NOMO-1 treated with dmso at 0.1 percent for 144 hours (cell line): Measurements from ENCODE around the gene ZFAND3.
"Not testable (repeated sequence)": the region's sequence is repeated elsewhere in the genome, so short reads cannot be mapped to it uniquely, and the experiment has no call there.

Source experiments
- DNase-seq: peaks from one replicate; lab custom pipeline; 2025; ENCODE audit not compliant: unreplicated experiment; lab: John Stamatoyannopoulos, UW

Gene ZFAND3

DNA sequence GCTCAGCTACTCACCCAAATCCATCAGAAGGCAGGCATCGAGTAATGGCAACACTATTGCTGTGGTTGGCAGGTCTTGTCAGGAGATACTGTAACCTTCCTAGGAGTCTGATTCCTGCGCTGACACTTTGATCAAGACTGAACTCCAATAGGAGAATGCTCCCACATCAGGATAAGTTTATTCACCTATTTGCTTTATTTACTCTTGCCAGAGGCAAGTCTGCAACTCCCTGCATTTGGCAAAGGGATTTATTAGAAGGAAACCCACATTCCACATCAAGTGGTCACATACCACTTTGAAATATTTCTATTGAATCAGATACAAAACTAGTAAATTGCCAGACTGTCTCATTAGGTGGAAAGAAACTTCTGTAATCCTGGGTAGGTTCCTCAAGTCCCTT, 43.5 kb downstream of the ZFAND3 start:
- no peak for DNase-seq

DNA sequence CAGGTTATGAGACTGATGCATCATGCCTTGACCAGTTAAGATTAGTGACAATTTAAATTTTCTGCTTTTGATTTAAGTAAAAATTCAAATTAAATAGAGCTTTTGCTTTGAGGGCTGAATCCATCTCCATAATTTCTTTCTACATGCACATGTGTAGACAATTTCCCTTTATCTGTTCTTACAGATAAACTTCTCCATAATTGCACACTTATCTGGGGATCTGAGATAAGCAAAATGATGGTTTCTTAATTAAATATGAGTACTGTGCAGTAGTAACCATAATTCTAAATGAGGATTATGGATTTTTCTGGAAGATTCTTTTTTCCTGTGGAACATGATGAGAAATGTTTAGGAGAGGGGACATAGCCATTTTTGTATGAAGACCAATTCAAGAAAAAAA, 44.7 kb downstream of the ZFAND3 start:
- DNase-seq, result no peak

DNA sequence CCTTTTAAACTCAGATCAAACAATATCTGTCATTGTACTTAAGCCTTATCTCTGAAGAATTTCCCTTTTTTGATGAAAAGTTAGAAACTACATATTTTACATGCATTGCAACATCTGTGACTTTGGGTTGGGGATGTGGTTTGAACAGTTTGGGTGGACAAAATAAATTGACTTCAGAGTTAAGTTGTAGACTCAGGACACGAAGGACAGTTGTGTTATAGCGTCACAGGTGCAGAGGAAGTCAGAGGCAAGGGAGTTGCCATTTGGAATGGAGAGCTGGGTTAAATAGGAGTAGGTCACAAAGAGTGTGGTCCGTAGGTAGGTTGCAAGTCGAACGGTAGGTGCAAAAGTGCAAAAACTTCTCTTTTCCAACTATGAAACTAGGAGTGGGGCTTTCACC, 46.0 kb downstream of the ZFAND3 start:
- DNase-seq, result peak; percentile 56

DNA sequence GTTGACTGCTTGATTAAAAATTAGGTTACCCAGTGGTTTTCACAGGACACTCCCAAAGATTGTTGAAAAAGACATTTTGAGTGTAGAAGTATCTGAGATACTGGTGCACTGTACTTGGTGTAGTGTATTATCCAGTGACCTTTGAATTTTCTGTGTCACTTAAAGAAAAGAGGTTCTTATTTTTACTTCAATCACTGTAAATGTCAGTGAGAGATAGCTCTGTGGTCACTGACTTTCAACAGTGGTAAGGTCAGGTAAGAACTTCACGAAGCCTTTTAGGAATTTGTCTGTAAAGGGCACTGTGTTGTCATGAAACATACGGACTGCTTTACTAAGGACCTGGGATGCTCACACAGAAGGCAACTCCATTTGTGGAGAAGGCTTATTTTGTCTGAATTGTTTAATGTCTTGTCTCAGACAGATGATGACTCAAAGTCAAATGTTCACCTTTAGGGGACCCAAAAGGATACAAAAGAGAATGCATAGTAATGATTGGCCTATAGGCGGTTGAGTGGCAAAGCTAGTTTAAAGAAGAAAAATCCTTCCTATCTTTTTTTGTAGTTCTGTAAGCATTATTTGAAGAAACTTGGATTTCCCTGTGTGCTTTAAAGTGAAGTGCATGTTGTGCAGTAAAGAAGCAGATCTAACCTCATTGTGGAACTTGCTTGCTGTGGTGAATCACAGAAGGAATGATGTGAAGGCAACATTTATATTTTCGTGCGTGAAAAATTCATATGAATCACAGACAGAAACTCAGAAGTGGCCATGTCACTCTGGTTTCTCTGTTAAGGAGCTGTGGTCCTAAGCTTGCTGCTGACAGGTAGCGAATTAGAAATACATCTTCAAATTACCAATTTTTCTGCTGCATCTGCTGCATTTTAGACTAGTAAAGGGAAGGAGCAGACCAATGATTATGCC, 47.3 kb downstream of the ZFAND3 start:
- no peak for DNase-seq

DNA sequence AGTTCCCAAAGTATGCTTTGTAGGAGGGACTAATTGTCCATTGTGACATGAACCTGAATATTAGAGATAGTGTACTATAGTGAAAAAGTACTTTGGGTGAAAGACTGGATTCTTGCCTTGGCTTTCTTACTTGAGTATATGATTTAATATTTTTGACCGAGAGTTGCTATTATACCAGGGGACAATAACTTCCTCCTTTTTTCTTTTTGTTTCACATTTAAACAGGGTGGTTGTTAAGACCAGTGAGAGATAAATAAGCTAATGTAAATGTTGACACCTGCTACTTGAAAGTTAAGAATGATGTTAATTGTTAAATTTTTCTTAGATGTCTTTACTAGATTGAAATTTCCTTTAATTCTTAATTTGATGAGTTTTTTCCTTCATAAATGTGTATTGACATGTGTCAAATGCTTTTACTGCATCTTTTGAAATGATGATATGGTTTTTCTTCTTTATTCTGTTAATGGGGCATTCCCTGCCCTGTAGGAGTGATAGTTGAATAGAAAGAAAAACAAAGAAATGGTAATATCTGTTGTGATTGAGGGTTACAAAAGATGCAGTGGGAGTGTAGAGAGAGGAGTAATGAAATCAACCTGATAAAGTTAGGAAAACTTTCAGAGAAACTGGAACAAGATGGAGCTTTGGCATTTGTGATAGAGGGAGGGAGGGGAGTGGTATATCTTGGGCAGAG, 48.4 kb downstream of the ZFAND3 start:
- no peak for DNase-seq

DNA sequence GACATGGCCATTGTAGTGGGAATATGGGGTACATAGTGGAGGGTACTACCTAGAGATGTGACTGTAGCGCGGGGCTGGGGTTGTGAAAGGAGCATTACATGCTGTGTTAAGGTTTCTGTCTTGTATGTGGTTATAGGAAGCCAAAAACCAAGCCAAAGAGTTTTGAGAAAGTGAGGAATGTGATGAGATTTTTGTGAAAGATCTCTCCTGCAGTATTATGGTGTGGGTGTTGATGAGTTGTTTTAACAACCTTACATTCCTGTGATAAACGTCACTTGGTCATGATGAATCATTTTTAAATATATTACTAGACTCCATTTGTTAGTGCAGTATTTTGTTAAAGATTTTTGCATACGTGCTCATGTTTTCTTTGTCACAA, 48.9 kb downstream of the ZFAND3 start:
- no peak for DNase-seq

DNA sequence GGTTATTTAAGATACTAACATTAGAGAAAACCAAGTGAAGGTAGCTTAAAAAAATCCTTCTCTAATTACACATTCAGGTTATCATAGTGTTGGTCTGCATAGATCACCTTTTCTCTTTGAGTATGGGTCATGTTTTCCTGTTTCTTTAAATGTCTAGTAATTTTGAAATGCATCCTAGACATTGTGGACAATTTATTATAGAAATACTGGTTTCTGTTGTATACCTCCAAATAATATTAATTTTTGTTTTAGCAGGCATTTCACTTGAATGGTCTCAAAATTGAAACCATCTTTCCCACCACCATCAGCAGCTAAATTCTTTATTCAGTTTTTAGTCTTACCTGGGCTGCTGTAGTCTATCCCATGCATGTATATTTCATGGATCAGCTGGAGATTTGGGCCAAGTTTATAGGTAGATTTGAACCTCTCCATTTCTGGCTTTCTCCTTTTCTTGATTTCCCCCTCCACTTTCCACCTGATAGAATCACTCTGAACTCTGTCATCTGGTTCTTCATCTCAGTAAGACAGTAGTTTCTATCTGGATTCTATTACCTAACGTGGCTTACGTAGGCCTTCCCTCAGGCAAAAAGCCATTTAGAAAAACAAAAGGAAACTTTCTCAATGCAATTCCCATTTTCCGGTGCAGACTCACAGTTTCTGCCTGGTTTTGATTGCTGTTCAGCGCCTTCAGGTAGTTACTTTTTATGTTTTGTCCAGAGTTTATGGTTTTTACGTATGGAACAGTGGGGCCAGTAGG, 52.3 kb downstream of the ZFAND3 start:
- no peak for DNase-seq

DNA sequence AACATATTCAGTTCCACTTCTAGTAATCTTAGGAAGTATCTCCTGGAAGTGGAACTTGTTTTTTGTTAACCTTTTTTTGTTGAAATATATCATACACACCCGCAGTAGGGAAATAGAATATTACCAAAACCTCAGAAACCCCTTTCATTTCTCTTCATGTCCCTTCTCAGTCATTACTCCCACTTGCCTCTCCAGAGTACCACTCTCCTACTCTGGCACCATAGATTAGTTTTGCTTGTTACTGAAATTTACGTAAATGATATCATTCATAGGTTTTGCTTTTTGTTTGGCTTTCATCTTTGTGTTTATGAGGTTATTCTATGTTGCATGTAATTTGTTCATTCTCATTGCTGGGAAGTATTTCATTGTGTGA, 52.8 kb downstream of the ZFAND3 start:
- no peak for DNase-seq

DNA sequence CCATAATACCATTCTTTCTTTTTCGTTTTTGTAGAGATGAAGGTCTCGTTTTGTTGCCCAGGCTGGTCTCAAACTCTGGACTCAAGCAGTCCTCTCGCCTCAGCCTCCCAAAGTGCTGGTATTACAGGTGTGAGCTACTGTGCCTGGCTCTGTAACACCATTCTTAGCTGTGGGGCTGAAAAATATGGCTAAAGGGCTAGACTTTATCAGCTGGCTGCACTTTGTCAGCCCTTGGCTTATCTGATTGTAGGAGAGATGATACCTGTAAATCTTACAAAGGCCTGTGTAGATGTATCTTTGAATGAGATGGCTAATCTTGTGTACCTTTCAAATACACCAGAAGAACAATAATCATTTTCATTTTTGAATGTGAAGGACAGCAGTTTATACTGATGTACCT, 55.2 kb downstream of the ZFAND3 start:
- no peak for DNase-seq

DNA sequence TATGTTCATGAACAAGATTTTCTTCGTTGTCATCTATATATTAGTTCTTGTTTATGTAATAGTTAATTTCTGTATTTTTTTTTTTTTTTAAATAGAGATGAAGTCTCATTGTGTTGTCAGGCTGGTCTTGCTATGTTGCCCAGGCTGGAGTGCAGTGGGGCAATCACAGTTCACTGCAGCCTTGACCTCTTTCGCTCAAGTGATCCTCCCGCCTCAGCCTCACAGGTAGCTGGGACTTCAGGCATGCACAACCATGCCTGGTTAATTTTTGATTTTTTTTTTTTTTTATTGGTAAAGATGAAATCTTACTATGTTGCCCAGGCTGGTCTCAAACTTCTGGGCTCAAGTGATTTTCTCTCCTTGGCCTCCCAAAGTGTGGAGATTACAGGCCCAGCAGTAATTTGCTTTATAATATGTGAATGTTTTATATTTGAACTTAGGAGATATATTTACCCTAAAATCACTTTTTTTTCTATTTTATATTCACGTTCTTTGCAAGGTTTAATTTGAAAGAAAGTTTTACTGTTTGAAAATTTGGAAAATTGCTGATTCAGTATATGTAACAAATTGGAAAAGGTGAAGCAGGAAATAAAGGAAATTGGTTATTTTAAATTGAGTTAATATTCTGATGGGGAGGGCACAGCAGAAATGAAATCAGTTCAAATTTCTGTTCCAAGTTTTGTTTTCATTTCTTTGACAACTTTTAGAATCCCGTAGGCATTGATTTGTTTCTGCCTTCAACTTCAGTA, 56.2 kb downstream of the ZFAND3 start:
- no peak for DNase-seq

DNA sequence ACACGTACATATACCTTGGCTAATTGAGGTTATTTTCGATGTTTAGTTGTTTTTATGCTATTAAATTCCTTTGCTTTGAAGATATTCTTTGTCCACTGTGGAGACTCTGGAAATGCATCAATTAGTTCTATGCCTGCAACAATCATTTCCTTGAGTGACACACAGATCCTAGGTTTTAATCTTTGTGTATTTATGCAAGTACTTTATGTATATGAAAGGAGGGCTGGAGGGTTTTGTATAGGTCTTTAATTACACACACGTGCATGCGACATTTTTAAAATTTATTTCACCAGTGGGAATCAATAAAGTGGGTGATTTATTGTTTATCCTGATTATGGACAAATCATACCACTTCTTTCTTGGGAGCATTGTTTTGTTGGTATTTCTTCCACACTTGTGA, 57.3 kb downstream of the ZFAND3 start:
- DNase-seq, result no peak

DNA sequence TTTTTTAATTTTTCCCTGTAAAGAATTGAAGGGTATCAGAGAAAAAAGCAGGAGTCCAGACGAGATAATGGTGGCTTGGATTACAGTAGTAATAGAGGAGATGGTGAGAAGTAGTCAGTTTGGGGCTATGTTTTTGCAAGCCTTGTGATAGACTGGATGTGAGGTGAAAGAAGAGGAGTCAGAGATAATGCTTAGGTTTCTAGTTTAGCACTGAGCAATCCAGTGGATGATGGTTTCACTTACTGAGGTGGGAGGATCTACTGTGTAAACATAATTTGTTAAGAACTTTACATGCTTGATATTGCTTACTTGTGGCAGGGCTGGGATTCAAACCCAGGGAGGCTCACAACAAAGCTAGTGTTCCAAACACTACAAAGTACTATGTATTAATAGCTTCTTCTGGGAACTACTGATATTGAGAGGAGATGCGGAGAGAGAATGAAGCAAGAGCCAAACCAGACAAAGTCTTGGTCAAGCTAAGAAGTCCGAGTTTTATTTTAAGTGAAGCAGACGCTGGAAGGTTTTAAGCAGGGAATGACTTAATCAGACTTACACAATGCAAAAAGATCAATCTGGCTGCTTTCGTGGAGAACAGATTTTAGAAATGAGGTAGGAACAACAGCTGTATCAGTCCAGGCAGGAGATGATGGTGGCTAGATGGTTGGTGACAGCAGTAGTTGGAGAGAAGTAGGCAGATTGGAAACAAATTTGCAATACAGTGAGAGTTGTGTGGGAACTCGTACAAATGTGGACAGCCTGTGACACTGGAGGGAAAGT, 58.0 kb downstream of the ZFAND3 start:
- no peak for DNase-seq

DNA sequence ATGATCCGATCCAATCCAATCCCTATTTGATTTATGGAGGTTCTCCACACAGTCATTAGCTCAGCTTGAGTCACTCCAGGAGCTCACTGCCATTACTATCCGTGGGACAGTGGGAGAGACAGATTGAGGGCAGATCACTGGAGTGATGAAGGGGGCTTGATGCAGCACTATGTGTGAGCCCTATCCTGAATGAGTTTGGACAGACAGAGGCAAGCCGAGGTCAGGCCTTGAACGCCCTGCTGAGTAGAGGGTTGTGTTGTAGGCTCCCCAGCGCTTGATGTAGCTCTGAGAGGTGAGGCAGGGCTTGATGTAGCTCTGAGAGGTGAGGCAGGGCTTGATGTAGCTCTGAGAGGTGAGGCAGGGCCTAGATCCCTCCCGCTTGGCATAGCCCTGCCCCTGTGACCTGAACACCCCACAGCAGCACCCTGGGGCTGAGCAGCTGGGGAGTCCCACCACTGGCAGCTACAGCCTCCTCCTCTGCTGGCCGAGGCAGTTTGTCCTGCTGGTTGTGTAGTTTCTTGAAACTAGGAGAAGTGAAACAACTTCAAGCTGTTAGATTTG, 58.7 kb downstream of the ZFAND3 start:
- DNase-seq, result no peak

DNA sequence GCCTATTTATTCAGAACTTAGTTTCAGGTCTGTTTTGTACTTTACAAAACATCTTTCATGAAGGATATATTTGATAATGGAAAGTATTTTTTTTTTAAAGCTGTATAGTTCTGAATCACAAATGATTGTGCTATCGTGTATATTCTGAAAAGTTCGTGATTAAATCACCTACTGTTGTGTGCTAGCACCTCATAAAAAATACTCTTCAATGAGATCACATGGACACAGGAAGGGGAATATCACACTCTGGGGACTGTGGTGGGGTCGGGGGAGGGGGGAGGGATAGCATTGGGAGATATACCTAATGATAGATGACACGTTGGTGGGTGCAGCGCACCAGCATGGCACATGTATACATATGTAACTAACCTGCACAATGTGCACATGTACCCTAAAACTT, 61.1 kb downstream of the ZFAND3 start:
- not testable (repeated sequence) for DNase-seq

DNA sequence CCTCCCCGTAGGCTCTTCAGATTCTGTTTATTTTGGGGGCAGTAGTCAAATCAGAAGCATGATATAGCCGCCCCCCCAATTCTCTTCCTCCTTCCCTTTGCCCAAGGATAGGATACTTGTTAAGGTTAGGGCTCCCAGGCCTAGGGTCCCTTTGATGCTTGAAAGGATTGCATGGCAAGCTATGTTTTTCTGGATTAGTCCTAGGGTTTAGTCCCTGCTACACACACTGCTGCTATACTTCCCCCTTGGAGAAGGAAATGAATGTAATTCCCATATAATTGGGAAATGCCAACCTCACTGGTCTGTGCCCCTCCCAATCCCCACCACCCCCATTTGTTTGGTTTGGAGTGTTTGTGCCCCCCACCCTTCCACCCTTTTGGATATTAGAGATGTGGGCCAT, 62.8 kb downstream of the ZFAND3 start:
- DNase-seq, result no peak

DNA sequence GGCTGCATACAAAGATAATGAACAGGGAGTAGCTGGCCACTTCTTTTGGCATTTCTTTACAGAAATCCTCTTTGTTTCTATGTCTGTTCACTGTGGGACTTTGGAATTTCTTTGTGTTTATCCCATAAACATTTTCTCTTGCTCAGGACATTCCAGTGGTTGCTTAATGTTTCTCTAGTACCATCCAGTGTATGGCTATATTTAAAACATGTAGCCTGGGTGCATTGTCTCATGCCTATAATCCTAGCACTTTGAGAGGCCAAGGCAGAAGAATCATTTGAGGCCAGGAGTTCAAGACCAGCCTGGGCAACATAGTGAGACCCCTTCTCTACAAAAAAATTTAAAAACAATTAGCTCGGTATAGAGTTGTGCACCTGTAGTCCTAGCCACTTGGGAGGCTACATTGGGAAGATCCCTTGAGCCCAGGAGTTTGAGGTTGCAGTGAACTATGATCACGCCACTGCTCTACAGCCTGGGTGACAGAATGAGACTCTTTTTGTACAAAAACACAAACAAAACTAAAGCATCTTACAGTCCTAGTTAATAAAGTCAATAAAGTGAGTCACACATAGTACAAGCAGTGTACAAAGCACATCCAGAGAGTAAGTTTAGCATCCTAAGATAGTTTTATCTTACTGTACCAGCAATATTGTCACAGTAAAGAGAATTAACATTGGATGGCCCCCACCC, 63.3 kb downstream of the ZFAND3 start:
- DNase-seq, result no peak

DNA sequence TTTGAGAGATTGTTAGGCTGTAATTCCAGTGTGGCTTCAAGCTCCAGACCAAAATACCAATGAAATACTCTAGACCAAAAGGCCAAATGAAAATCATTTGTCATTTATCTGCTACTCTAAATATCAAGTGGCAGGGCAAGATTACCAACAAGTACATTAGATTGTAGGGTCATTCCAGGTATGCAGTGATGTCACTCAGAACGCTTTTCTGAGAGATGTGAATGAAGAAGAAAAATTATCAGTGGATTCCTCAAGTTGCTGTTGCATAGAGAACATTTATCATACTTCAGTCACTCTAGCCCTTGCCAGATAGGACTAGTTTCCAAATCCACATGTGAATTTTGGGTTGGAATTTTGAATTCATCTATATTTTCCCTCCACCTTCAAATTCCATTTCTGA, 65.0 kb downstream of the ZFAND3 start:
- DNase-seq, result no peak

DNA sequence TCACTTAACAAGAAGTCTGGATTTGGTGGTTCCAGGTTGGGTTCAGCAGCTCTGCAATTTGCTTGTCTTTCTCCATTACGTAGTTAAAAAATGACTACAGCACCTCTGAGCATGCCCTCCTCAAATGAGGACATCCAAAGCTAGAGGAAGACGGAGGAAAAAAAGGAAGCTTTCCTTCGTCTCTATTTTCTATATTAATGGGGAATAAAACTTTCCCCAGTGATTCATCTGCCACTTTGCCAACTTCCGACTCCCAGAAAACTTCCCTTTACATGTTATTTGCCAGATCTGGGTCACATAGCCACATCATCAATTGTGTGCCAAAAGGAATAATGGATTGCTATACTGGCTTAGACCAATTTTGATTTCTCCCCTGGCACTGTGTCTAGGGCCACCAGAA, 69.5 kb downstream of the ZFAND3 start:
- DNase-seq, result no peak

DNA sequence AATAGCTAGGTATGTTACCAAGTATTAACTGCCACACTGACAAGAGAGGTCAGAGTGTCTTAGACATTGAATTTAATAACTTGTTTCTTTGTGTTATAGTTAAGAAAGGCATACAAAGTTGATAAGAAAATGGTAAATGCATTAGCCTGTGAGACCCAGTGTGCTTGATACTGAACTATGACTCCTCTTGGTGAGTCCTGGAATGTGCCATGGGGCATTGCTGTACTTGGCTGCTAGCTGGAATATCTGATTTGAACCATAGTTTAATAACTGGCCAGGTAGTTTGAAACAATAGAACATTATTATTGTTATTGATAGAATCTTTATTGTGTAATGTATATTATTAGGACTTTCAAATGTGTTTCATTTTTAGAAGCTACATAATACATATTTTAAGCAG, 70.0 kb downstream of the ZFAND3 start:
- no peak for DNase-seq

DNA sequence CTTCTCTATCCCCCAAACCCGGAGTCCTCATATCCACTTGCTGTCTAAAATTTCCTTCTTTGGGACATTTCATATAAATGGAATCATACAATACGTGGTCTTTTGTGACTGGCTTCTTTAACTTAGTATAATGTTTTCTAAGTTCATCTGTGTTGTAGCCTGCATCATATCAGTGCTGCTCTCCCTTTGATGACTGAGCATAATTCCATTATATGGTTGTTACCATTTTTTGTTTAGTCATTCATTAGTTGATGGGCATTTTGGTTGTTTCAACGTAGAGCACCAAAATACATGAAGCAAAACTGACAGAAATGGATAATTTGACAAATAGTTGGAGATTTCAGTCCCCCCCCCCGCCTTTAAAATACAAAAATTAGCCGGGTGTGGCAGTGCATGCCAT, 71.5 kb downstream of the ZFAND3 start:
- no peak for DNase-seq
